Fibroblast of peridontal ligament (primary cell): Measurements from ENCODE around the gene GOLGA3.

Source experiments
- DNase-seq: peaks from one replicate; pipeline ENCODE4 v3.0.0-alpha.2; 2010; ENCODE audit errors: extremely low read depth

GOLGA3 gene

DNA sequence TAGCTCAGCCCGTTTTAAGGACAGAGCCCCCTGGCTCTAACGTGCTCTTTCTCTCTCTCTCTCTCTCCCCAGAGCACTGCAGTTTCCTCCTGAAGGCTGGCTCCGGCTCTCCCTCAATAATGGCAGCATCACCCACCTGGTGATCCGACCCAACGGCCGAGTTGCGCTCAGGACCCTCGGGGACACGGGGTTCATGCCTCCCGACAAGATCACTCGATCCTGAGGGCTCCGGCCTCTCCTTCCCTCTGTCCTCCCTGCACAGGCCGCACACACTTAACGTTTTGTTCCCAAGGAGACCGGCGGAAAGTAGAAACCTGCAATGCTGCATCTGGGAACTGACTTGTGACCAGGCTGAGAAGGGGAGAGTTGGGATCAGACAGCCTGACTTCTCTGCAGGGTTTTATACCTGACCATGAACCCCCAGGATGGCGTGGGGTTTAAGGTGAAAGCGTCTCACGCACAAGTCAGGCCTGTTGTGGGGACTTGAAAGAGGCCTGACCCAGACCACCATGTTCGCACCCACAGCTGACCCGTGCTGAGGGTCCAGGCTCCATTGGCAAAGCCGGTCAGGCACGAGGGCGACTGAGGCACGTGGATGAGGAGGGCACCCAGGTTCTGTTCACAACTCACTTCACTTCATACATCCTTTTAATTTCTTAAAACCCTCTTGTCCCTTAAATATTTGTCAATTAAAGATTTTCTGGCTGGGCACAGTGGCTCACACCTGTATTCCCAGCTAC lies 107.9 kb downstream of the GOLGA3 start:
- DNase-seq: no peak

DNA sequence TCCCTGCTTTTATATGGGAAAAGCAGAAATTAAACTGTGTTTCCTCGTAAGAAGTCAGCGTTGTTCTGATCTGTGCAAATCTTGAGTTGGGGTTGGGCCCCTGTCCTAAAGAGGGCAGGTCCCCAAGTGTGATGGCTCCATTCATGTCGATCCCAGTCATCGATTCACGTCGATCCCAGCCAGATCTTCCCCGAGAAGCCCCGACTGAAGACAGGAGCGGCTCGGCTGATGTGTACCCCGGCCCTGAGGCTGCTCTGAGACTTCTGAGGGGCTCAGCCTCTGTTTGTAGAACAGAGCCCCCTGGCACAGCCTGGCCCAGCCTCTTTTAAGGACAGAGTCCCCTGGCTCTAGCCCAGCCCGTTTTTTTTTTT lies 108.7 kb downstream of the GOLGA3 start:
- no peak for DNase-seq

DNA sequence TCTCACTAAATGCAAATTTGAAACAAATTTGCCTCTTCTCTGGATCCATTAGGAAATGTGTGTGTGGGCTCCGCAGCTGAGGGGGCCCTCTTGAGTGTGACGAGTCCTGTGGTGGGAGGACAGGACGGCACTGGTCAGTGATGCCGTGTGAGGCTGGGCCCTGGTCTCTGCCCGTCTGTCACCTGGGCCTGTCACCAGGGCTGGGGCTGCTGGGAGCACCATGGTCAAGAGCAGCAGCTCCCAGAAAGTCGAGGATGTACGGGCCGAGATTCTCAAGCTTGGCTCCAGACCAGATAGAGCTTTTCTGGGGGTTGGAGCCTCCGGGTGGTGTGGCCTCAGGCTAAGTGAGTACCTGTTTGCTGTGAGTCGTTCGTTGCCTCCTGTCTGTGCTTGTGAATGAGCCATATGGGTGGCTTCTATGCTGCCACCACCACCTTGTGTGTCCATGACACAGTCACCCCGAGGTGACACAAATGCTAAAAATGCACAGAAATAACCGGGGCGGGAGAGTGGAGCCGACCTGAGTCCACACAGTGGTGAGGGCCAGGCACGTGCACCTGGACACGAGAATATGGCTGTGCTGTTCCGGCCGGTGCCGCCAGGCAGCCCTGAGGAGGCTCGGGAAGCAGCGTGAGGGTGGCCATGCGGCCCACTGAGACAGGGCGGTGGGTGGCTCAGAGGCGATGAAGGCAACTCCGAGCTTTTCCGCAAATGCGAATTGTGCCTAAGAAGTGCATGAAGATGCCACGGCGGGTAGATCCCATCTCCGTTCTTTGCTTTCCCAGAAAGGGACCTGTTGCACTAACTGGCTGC lies 109.3 kb downstream of the GOLGA3 start:
- DNase-seq: no peak
